GM19023 (cell line): ENCODE measurements around the gene MMP15.

Source experiments
- ATAC-seq: cut with Tn5 transposase; IDR thresholded peaks from one replicate; pipeline ENCODE4 v1.9.1; 2021; ENCODE audit warnings: mild to moderate bottlenecking, moderate library complexity; ENCODE audit not compliant: unreplicated experiment

MMP15 gene

GRCh38 chr16:58034774-58035173, 9.2 kb downstream of the MMP15 start:
- no peak for ATAC-seq

- ATAC-seq: no peak
Measured at GRCh38 chr16:58035356-58036170, 10.0 kb downstream of the MMP15 start.

- ATAC-seq: no peak
Measured at GRCh38 chr16:58036943-58037342, 11.4 kb downstream of the MMP15 start.

- no peak for ATAC-seq
Measured at GRCh38 chr16:58037365-58038057, 12.0 kb downstream of the MMP15 start.

GRCh38 chr16:58038219-58038641, 12.7 kb downstream of the MMP15 start:
- ATAC-seq: no peak

GRCh38 chr16:58039829-58040495, 14.4 kb downstream of the MMP15 start:
- ATAC-seq: no peak

GRCh38 chr16:58040496-58040846, 14.9 kb downstream of the MMP15 start:
- ATAC-seq: no peak

- ATAC-seq: no peak
Measured at GRCh38 chr16:58040945-58041627, 15.5 kb downstream of the MMP15 start.

- no peak for ATAC-seq
Measured at GRCh38 chr16:58041628-58041955, 16.0 kb downstream of the MMP15 start.

- ATAC-seq: no peak
Measured at GRCh38 chr16:58042001-58042885, 16.7 kb downstream of the MMP15 start.

GRCh38 chr16:58042886-58043515, 17.4 kb downstream of the MMP15 start:
- no peak for ATAC-seq

- no peak for ATAC-seq
Measured at GRCh38 chr16:58043571-58044155, 18.1 kb downstream of the MMP15 start.

GRCh38 chr16:58044266-58045019, 18.9 kb downstream of the MMP15 start:
- ATAC-seq: no peak

GRCh38 chr16:58045096-58045495, 19.5 kb downstream of the MMP15 start:
- ATAC-seq: no peak

GRCh38 chr16:58046054-58046881, 20.7 kb downstream of the MMP15 start:
- no peak for ATAC-seq

GRCh38 chr16:58046936-58047335, 21.4 kb downstream of the MMP15 start:
- ATAC-seq: no peak

- ATAC-seq: no peak
Measured at GRCh38 chr16:58047557-58048348, 22.2 kb downstream of the MMP15 start.
